Activated CD8-positive, alpha-beta memory T cell treated with anti-CD3 and anti-CD28 coated beads, Interleukin-2, amount 10 ng/mL, durations not matched to agents 7 days and 5 days (primary cell): ENCODE data around the gene ELL2. TPM values are rescaled to one million over a fixed set of nuclear protein-coding genes. Genes with fewer than 3 reads are reported as not detected.
"Not testable (repeated sequence)": the region's sequence is repeated elsewhere in the genome, so short reads cannot be mapped to it uniquely, and the experiment has no call there.

ENCODE experiments used
- ATAC-seq: fragments of 150-1000 bp; cut with Tn5 transposase; one replicate; pipeline ENCODE4 v1.10.0; 2021; ENCODE audit warnings: moderate library complexity
- CTCF ChIA-PET: fragments of 350-600 bp; sonication (Branson Sonifier 250); formaldehyde crosslinking; loops from one replicate; lab custom pipeline; 2021; ENCODE audit warnings: antibody characterized with exemption; lab: Charles Lee
- DNase-seq: peaks from one replicate; pipeline ENCODE4 v3.0.0-alpha.2; 2020
- H3K27ac Mint-ChIP-seq: one replicate; pipeline ENCODE4 v1.8.0; 2021; ENCODE audit warnings: mild to moderate bottlenecking, mixed read lengths
- H3K27me3 Mint-ChIP-seq: one replicate; pipeline ENCODE4 v1.8.0; 2021; ENCODE audit warnings: mixed read lengths
- H3K36me3 Mint-ChIP-seq: one replicate; pipeline ENCODE4 v1.8.0; 2021; ENCODE audit warnings: mild to moderate bottlenecking, mixed read lengths
- H3K4me1 Mint-ChIP-seq: one replicate; pipeline ENCODE4 v1.8.0; 2021; ENCODE audit warnings: mixed read lengths
- H3K4me3 Mint-ChIP-seq: one replicate; pipeline ENCODE4 v1.8.0; 2021; ENCODE audit warnings: mild to moderate bottlenecking, moderate library complexity, mixed read lengths
- H3K9me3 Mint-ChIP-seq: one replicate; pipeline ENCODE4 v1.8.0; 2022; ENCODE audit warnings: low read depth, mixed read lengths
- total RNA-seq, 2 experiments: library from RNA; stranded (reverse); gene quantifications; one replicate each; pipeline ENCODE4 v1.2.3, GENCODE V29; 2021

Gene ELL2
- total RNA-seq, 2 experiments from 2014 or later = 33.9 to 81.8 TPM

DNA sequence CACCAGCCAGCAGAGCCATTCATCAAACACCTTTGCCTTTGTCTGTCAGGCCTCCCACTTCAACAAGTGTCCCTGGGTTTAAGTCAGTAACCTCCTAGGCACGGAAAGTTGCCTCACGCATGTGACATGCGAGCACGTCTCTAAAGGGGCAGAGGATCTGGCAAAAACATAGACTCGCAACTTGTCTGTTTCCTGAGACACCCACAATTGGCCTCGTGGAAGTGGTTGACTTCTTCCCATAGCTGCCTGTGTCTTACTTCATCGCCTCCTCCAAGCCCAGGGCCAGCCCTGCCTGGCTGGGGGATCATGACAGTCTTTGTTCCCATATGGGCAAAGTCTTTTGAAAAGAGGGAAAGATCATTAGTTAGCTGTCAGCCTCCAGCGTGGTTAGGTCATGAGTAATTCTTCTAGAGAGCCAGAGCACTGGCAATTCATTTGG, 103.6 kb downstream of the ELL2 start:
- Mint-ChIP-seq H3K27ac (no peak overlapping the region), H3K27me3 (no peaks in the 10 kb centered on the region), H3K4me3 (no peak overlapping the region), H3K4me1 (peaks cover 40% of the 10 kb centered on the region), H3K36me3 (no peaks in the 10 kb centered on the region), H3K9me3 (no peaks in the 10 kb centered on the region)
- DNase-seq (peak; percentile 29), ATAC-seq (no peak)
- CTCF ChIA-PET = interaction anchor here (1.0 to 3.1 kb wide), 6 partner anchors 9 to 487 kb away, joined by 4 to 15 read pairs (median 7); partner anchors contain the start of gene ELL2

DNA sequence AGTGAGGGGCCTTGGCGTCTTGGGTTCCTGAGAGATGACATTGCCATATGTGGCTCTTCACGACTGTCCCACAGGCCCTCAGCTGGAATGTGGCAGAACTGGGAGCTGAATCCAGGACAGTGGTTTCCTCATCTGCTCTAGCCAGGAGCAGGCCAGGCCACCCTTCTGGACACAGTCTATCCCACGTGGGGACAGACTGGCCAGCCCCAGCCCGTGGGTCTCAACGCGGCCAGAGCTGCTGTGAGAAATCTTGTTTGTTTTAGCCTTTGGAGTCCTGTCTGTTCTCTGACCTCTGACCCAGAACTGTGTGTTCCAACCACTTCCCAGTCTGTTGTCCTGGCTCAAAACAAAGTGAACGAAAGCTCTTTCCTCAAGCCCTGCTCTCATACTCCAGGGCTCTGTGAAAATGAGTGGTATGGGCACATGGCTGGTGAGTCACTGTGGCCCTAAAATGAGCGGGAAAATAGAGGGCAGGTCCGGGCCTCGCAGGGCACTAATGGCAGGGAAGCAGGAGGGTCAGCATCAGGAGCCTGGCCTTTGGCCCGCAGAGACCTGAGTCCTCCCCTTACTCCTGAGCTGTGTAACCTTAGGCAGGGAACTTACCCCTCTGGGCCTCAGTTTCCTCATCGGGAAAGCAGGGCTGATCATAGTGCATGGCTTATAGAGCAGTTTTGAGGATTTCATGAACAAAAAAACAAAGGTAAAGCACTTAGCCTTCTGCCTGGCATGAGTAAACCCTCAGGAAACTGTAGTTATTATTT, 104.3 kb downstream of the ELL2 start:
- no peaks in the 10 kb centered on the region for H3K27me3 Mint-ChIP-seq
- no peak overlapping the region for H3K27ac Mint-ChIP-seq
- DNase-seq (peak; percentile 28), ATAC-seq (no peak)
- H3K4me3 Mint-ChIP-seq = no peak overlapping the region
- H3K36me3 Mint-ChIP-seq = no peaks in the 10 kb centered on the region
- CTCF ChIA-PET = interaction anchor here (0.7 to 3.1 kb wide), 8 partner anchors 12 to 816 kb away, joined by 3 to 15 read pairs (median 4); partner anchors contain the start of gene ELL2
- peaks cover 34% of the 10 kb centered on the region for H3K4me1 Mint-ChIP-seq
- H3K9me3 Mint-ChIP-seq = no peaks in the 10 kb centered on the region

DNA sequence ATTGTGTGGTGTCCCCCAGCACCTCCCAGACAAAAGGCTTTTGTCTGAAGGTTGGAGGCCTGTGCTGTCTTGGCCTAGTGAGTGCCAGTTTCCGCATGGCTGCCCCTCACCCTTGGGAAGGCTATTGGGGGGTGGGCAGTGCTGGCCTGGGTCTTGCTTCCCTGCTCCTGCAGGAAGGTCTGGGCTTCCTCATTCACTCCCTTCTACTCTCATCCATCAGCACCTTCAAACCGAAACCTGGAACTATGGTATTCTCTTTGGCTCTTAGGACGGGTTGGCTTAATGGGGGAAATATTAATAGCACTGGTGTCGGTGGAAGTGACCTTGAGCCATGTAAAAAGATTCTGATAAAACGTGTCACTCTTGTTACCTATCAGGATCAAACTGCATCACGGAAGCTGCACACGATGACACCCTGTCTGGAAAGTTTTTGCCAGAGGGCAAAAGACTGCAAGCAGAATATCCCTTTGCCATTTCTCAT, 105.1 kb downstream of the ELL2 start:
- ATAC-seq (no peak), DNase-seq (peak; percentile 37)
- Mint-ChIP-seq H3K36me3 (no peaks in the 10 kb centered on the region), H3K27me3 (no peaks in the 10 kb centered on the region), H3K4me1 (peaks cover 25% of the 10 kb centered on the region), H3K9me3 (no peaks in the 10 kb centered on the region), H3K4me3 (no peak overlapping the region), H3K27ac (no peak overlapping the region)
- CTCF ChIA-PET = interaction anchor here (1.3 to 1.9 kb wide), 4 partner anchors 13 to 486 kb away, joined by 3 to 10 read pairs (median 4); no protein-coding TSS in a partner anchor

DNA sequence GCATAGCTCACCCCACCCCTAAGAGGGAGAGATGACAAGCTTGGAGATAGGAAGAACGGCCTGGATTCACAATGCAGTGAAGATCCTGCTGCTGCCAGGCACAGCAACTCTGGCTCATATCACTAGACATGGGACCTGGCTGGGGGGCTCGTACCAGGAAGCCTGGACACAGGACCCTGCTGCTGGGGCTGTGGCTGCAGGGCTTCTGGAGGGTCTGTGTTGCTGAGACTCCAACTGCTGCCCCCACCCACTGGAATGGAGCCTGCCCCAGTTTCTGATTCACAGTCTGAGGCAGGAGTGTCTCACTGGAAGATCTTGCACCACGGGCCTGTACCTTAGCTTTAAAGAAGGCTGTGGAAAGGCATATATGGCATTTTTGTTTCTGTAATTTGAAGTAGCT, 108.2 kb downstream of the ELL2 start:
- no peak for DNase-seq
- Mint-ChIP-seq H3K36me3 (no peaks in the 10 kb centered on the region), H3K4me1 (peaks cover 12% of the 10 kb centered on the region), H3K4me3 (no peak overlapping the region), H3K27me3 (peaks cover 6% of the 10 kb centered on the region), H3K9me3 (no peaks in the 10 kb centered on the region), H3K27ac (no peak overlapping the region)
- ATAC-seq = no peak
- CTCF ChIA-PET = interaction anchor here (1.3 to 17.4 kb wide), 5 partner anchors 10 to 483 kb away, joined by 3 to 353 read pairs (median 7); no protein-coding TSS in a partner anchor

DNA sequence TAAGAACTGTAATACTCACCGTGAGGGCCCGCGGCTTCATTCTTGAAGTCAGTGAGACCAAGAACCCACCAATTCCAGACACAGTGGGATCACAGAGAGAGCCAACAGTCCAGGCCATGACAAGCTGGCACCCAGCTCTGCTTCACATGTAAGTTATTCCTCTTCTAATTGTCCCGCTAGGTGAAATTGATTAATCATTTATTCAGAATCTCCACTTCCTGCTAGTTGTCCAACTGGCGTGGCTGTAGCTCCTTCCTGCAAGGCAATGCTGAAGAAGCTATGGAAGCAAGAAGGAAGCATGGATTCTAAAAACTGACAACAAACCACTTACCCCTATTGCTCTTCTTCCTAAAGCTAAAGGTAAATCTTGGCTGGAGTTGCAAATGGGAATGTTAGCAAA, 109.1 kb downstream of the ELL2 start:
- Mint-ChIP-seq H3K4me1 (peaks cover 7% of the 10 kb centered on the region), H3K9me3 (no peaks in the 10 kb centered on the region), H3K36me3 (no peaks in the 10 kb centered on the region), H3K27me3 (peaks cover 13% of the 10 kb centered on the region), H3K27ac (no peak overlapping the region), H3K4me3 (no peak overlapping the region)
- DNase-seq (no peak), ATAC-seq (no peak)
- CTCF ChIA-PET = interaction anchor here (0.8 to 17.4 kb wide), 5 partner anchors 9 to 484 kb away, joined by 3 to 353 read pairs (median 7); no protein-coding TSS in a partner anchor

DNA sequence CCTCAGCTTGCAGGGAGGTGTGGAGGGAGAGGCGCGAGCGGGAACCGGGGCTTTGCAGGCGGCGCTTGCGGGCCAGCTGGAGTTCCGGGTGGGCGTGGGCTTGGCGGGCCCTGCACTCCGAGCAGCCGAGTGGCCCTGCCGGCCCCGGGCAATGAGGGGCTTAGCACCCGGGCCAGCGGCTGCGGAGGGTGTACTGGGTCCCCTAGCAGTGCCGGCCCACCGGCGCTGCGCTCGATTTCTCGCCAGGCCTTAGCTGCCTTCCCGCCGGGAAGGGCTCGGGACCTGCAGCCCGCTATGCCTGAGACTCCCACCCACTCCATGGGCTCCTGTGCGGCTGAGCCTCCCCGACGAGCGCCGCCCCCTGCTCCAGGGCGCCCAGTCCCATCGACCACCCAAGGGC, 110.5 kb downstream of the ELL2 start:
- CTCF ChIA-PET = interaction anchor here (1.1 to 17.4 kb wide), 3 partner anchors 67 to 485 kb away, joined by 3 to 353 read pairs (median 8); no protein-coding TSS in a partner anchor
- ATAC-seq, H3K4me3 Mint-ChIP-seq, H3K9me3 Mint-ChIP-seq, DNase-seq, H3K27ac Mint-ChIP-seq, H3K36me3 Mint-ChIP-seq: not testable (repeated sequence)
- H3K4me1 Mint-ChIP-seq = peaks cover 15% of the 10 kb centered on the region
- H3K27me3 Mint-ChIP-seq = peaks cover 14% of the 10 kb centered on the region

DNA sequence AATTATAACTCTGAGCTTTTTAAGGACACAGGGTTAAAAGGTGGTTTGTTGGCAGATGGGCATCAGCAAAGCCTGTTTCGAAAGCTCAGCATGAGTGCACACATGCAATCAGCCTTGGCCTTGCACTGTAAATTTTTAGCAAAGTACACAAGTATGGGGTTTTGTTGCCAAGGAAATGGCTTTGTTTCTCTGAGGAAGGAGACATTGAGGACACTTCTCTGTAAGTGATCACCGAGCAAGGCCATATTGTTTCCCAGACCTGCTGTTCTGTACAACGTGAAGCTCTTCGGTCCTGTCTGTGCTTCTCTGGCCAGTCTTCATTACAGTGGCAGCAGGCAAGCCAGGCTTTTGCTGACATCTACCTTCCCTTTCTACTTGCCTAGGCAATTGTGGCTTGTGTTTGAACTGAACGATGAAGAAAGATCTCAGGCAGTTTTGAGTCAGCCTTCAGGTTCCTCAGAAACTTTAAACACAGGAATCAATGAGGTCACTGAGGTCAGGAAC, 111.2 kb downstream of the ELL2 start:
- DNase-seq = peak; percentile 36
- Mint-ChIP-seq H3K36me3 (no peaks in the 10 kb centered on the region), H3K4me3 (no peak overlapping the region), H3K27ac (no peak overlapping the region), H3K9me3 (no peaks in the 10 kb centered on the region), H3K4me1 (peaks cover 17% of the 10 kb centered on the region), H3K27me3 (peaks cover 14% of the 10 kb centered on the region)
- peak; percentile 14 for ATAC-seq
- CTCF ChIA-PET = interaction anchor here (0.6 to 17.4 kb wide), 9 partner anchors 8 to 567 kb away, joined by 3 to 353 read pairs (median 8); partner anchors contain the start of gene RFESD

DNA sequence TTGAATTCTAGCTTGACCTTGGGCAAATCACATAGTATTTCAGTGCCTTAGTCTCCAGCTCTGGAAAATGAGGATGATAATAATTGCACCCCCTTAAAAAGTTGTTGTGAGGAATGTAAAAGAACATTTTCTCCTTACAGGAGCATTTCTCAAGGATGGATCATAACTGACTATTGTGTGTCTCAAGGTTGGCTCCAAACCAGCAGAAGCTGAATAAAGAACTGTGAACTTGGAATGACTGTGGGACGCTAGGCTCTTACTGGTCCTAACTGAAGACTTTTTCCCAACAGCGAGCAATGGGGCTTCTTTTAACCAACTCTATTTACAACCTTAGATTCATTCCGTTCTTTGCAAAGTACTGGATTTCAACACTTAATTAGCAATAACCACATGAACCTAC, 113.0 kb downstream of the ELL2 start:
- Mint-ChIP-seq H3K4me3 (no peak overlapping the region), H3K27me3 (peaks cover 14% of the 10 kb centered on the region), H3K9me3 (no peaks in the 10 kb centered on the region), H3K27ac (no peak overlapping the region), H3K4me1 (peaks cover 23% of the 10 kb centered on the region), H3K36me3 (no peaks in the 10 kb centered on the region)
- DNase-seq (peak; percentile 9), ATAC-seq (no peak)
- CTCF ChIA-PET = interaction anchor here (1.0 to 17.4 kb wide), 18 partner anchors 10 to 489 kb away, joined by 3 to 353 read pairs (median 4); partner anchors contain the start of gene RFESD

DNA sequence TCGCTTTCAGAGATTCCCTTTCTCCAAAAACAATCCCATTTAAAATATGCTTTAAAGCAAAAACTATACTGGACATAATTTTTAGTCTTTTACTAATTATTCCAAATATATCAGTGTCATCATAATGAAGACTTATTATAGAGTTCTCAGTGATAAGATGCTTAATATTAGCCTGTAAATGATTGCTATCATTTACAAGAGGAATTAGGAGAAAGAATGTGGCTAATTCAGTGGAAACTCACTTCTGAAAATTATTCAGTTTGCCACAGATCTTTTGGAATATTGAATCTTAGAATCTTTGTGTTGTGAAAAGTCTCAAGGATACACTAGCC, 114.4 kb downstream of the ELL2 start:
- no peaks in the 10 kb centered on the region for H3K36me3 Mint-ChIP-seq
- CTCF ChIA-PET = interaction anchor here (0.7 to 17.4 kb wide), 17 partner anchors 9 to 489 kb away, joined by 3 to 353 read pairs (median 5); no protein-coding TSS in a partner anchor
- ATAC-seq = no peak
- H3K4me3 Mint-ChIP-seq = no peak overlapping the region
- peaks cover 14% of the 10 kb centered on the region for H3K27me3 Mint-ChIP-seq
- H3K4me1 Mint-ChIP-seq = peaks cover 36% of the 10 kb centered on the region
- DNase-seq = no peak
- H3K9me3 Mint-ChIP-seq = no peaks in the 10 kb centered on the region
- H3K27ac Mint-ChIP-seq = no peak overlapping the region

DNA sequence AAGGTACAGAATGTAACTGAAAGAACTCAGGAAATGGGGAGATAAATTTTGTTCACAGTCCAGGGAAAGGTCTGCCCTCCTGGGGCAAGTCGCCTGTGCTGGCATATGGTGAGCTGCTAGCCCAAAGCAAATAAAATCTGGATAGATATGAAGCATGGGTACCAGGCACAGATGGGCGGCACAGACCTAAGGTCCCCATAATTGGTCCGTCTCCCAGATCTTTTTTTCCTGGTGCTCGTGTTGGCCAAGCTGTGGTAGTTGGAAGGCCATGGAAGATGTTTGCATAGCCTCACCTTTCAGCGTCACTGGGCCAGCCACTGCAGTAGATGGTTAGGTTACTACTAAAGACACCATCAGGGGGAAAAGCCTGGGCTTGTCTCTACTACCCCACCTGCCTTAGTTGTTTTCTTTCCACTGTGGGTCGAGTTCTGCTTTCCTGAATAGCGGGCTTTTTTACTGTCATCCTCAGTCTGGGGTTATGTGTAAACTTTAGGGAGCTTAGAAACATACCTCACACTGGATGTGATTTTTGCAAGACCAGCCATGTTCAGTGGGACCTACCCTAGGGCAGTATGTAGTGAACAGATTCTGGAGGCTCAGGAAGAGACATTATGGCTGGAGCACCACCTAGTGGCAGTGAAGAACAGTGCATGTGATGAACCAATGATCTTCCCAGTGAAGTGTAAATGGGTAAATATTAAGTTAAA, 114.9 kb downstream of the ELL2 start:
- H3K4me3 Mint-ChIP-seq = no peak overlapping the region
- H3K9me3 Mint-ChIP-seq = no peaks in the 10 kb centered on the region
- no peaks in the 10 kb centered on the region for H3K36me3 Mint-ChIP-seq
- H3K27me3 Mint-ChIP-seq = peaks cover 14% of the 10 kb centered on the region
- CTCF ChIA-PET = interaction anchor here (0.6 to 17.4 kb wide), 17 partner anchors 10 to 489 kb away, joined by 3 to 353 read pairs (median 5); partner anchors contain the start of gene RHOBTB3
- peak; percentile 77 for DNase-seq
- H3K4me1 Mint-ChIP-seq = peaks cover 39% of the 10 kb centered on the region
- ATAC-seq = peak; percentile 57
- no peak overlapping the region for H3K27ac Mint-ChIP-seq

DNA sequence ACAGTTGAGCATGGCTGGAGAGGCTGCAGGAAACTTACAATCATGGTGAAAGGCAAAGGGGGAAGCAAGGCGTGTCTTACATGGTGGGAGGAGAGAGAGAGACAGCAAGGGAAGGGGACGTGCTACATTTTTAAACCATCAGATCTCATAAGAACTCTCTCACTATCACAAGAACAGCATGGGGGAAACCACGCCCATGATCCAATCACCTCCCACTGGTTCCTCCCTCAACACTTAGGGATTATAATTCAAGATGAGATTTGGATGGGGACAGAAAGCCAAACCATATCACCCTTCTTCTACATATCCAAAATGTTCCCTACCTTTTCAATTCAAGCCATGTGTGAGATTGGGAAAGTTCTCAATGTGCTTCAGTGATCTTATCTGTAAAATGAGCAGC, 116.3 kb downstream of the ELL2 start:
- no peaks in the 10 kb centered on the region for H3K9me3 Mint-ChIP-seq
- H3K27ac Mint-ChIP-seq = no peak overlapping the region
- no peak overlapping the region for H3K4me3 Mint-ChIP-seq
- H3K27me3 Mint-ChIP-seq = peaks cover 14% of the 10 kb centered on the region
- H3K36me3 Mint-ChIP-seq = no peaks in the 10 kb centered on the region
- DNase-seq (peak; percentile 21), ATAC-seq (no peak)
- peaks cover 36% of the 10 kb centered on the region for H3K4me1 Mint-ChIP-seq
- CTCF ChIA-PET = interaction anchor here (1.1 to 17.4 kb wide), 4 partner anchors 11 to 200 kb away, joined by 3 to 353 read pairs (median 16); partner anchors contain the start of gene RFESD

DNA sequence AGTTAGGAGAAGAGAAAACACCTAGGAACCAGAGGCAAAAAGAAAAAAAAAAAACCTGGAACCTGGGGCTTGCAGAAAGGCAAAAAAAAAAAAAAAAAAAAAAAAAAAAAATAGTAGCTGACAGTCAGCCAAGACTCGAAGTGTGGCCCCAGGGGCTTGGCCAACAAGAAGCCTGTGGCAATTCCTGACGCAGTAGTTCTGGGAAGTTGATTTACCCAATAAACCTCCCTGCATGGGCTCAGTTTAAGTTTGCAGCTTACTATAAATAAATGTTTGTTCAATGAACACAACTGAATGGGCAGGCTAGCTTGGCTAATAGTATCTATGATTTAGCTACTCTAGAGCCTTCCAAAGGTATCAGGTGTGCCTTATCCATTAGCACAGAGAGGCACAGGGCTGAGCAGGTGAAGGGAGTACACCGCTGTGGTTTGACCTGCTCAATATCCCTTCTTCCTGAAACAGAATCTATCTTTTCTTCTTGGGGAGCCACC, 117.9 kb downstream of the ELL2 start:
- H3K4me3 Mint-ChIP-seq = no peak overlapping the region
- H3K9me3 Mint-ChIP-seq = no peaks in the 10 kb centered on the region
- H3K4me1 Mint-ChIP-seq = peaks cover 32% of the 10 kb centered on the region
- no peak overlapping the region for H3K27ac Mint-ChIP-seq
- H3K36me3 Mint-ChIP-seq = no peaks in the 10 kb centered on the region
- DNase-seq (peak; percentile 27), ATAC-seq (no peak)
- peaks cover 11% of the 10 kb centered on the region for H3K27me3 Mint-ChIP-seq
- CTCF ChIA-PET = interaction anchor here (0.7 to 17.4 kb wide), 15 partner anchors 8 to 492 kb away, joined by 3 to 353 read pairs (median 5); partner anchors contain the start of genes GLRX and RFESD
